Mammary epithelial cell (primary cell): ENCODE measurements around the gene PARP16.

ENCODE experiments used
- EZH2 ChIP-seq: IDR thresholded peaks from 2 replicates; pipeline ENCODE4 v1.6.1; 2012; ENCODE audit warnings: low read length, inconsistent platforms, borderline replicate concordance
- TF ChIP-seq, protein P1 (sequence below), 2 donors: IDR thresholded peaks in 1 of 2; conservative IDR thresholded peaks in 1 of 2; 2 replicates each; pipeline ENCODE4 v1.5.1; 2011 to 2012; ENCODE audit warnings: inconsistent platforms in 2 of 2, low read length in 2 of 2, mild to moderate bottlenecking in 2 of 2, control low read depth in 1 of 2, low read depth in 1 of 2; ENCODE audit not compliant: insufficient read depth in 1 of 2; ENCODE audit errors: extremely low read depth in 1 of 2

GRCh38 chr15:65306551-65306950, 19.9 kb upstream of the PARP16 start:
- TF ChIP-seq, protein P1, sequence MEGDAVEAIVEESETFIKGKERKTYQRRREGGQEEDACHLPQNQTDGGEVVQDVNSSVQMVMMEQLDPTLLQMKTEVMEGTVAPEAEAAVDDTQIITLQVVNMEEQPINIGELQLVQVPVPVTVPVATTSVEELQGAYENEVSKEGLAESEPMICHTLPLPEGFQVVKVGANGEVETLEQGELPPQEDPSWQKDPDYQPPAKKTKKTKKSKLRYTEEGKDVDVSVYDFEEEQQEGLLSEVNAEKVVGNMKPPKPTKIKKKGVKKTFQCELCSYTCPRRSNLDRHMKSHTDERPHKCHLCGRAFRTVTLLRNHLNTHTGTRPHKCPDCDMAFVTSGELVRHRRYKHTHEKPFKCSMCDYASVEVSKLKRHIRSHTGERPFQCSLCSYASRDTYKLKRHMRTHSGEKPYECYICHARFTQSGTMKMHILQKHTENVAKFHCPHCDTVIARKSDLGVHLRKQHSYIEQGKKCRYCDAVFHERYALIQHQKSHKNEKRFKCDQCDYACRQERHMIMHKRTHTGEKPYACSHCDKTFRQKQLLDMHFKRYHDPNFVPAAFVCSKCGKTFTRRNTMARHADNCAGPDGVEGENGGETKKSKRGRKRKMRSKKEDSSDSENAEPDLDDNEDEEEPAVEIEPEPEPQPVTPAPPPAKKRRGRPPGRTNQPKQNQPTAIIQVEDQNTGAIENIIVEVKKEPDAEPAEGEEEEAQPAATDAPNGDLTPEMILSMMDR (conservative IDR thresholded peaks at IDR 0.05 in 1 of 2, IDR thresholded peaks at IDR 0.05 in 1 of 2; ENCODE audit: extremely low read depth in 1 of 2, insufficient read depth in 1 of 2, low read depth in 1 of 2, low read length in 2 of 2): no peak
- TF ChIP-seq EZH2: no peak
